SK-N-SH (cell line): ENCODE results near the gene NIPAL3. TPM values are rescaled to one million over a fixed set of nuclear protein-coding genes. Genes with fewer than 3 reads are reported as not detected.

Experiments used
- CTCF ChIA-PET: fragments of 300-600, 350-600 bp; formaldehyde crosslinking; extraction: SDS; loops from one replicate; lab custom pipeline; 2021; lab: Yijun Ruan, JAX
- POLR2A ChIA-PET: fragments of 350-600 bp; sonication (Branson Sonifier 250); formaldehyde crosslinking; extraction: SDS; loops from one replicate; lab custom pipeline; 2020; ENCODE audit warnings: antibody characterized with exemption, inconsistent platforms; lab: Yijun Ruan, JAX
- DNase-seq: peaks from one replicate; pipeline ENCODE4 v3.0.0; 2012
- H2AFZ ChIP-seq: fragments of 200-600 bp; sonication (generic); 2 replicates; pipeline ENCODE4 v1.8.1; 2016; ENCODE audit warnings: antibody characterized with exemption, mild to moderate bottlenecking, low read depth
- H3F3A ChIP-seq: fragments of 200-600 bp; sonication (generic); replicated peaks from 2 replicates; pipeline ENCODE3; 2016; ENCODE audit warnings: antibody characterized with exemption, mild to moderate bottlenecking; ENCODE audit not compliant: insufficient read depth
- H3K27ac ChIP-seq, 2 experiments: fragments of 200-500 bp in 1 of 2; fragments of 200-600 bp in 1 of 2; sonication (Bioruptor generic) in 1 of 2; sonication (generic), shearing (Covaris generic) in 1 of 2; 2 replicates each; pipeline versions ENCODE4 v1.5.1 to v1.6.1; 2014 to 2016; ENCODE audit warnings: low read depth in 2 of 2, inconsistent platforms in 1 of 2, low read length in 1 of 2, mild to moderate bottlenecking in 1 of 2, mixed read lengths in 1 of 2
- H3K27me3 ChIP-seq: fragments of 200-600 bp; sonication (generic), shearing (Covaris generic); 2 replicates; pipeline ENCODE4 v1.6.1; 2016; ENCODE audit warnings: mixed run types; ENCODE audit not compliant: insufficient read depth
- H3K36me3 ChIP-seq, 2 experiments: fragments of 200-500 bp in 1 of 2; fragments of 200-600 bp in 1 of 2; sonication (Bioruptor generic) in 1 of 2; sonication (generic) in 1 of 2; replicated peaks in 1 of 2; 2 replicates each; pipeline versions ENCODE3 to v1.5.1; 2014 to 2016; ENCODE audit warnings: low read length in 1 of 2, mild to moderate bottlenecking in 1 of 2; ENCODE audit not compliant: insufficient read depth in 2 of 2, control insufficient read depth in 1 of 2
- H3K4me1 ChIP-seq, 2 experiments: fragments of 200-500 bp in 1 of 2; fragments of 200-600 bp in 1 of 2; sonication (Bioruptor generic) in 1 of 2; sonication (generic), shearing (Covaris generic) in 1 of 2; 2 replicates each; pipeline versions ENCODE4 v1.5.1 to v1.6.1; 2014 to 2016; ENCODE audit warnings: low read depth in 1 of 2, low read length in 1 of 2, mixed run types in 1 of 2; ENCODE audit not compliant: insufficient read depth in 2 of 2, control insufficient read depth in 1 of 2
- H3K4me2 ChIP-seq: fragments of 200-600 bp; sonication (generic), shearing (Covaris generic); 2 replicates; pipeline ENCODE4 v1.6.1; 2017; ENCODE audit warnings: mixed run types
- H3K4me3 ChIP-seq, 2 experiments: fragments of 200-500 bp in 1 of 2; fragments of 200-600 bp in 1 of 2; sonication (Bioruptor generic) in 1 of 2; sonication (generic), shearing (Covaris generic) in 1 of 2; 2 replicates each; pipeline versions ENCODE4 v1.5.1 to v1.8.1; 2014 to 2016; ENCODE audit warnings: low read depth in 2 of 2, inconsistent platforms in 1 of 2, low read length in 1 of 2, mild to moderate bottlenecking in 1 of 2, mixed read lengths in 1 of 2, moderate library complexity in 1 of 2
- H3K79me2 ChIP-seq: fragments of 200-600 bp; sonication (generic); 2 replicates; pipeline ENCODE4 v1.8.1; 2017; ENCODE audit warnings: mild to moderate bottlenecking; ENCODE audit not compliant: insufficient read depth
- H3K9ac ChIP-seq: fragments of 200-600 bp; sonication (generic); 2 replicates; pipeline ENCODE4 v1.6.1; 2017; ENCODE audit warnings: mixed run types
- H3K9me2 ChIP-seq: fragments of 200-600 bp; sonication (generic); 2 replicates; pipeline ENCODE4 v1.6.1; 2017; ENCODE audit warnings: mixed run types
- H3K9me3 ChIP-seq: fragments of 200-600 bp; sonication (generic); 2 replicates; pipeline ENCODE4 v1.6.1; 2017; ENCODE audit warnings: mixed run types, mild to moderate bottlenecking, moderate library complexity
- H4K20me1 ChIP-seq: fragments of 200-600 bp; sonication (generic); 2 replicates; pipeline ENCODE4 v1.6.1; 2017; ENCODE audit warnings: mild to moderate bottlenecking, mixed run types; ENCODE audit not compliant: insufficient read depth
- EP300 ChIP-seq, 2 experiments: IDR thresholded peaks; 2 replicates each; pipeline versions ENCODE4 v1.4.0 to v1.6.1; 2012; ENCODE audit warnings: borderline replicate concordance in 1 of 2, low read depth in 1 of 2, low read length in 1 of 2
- FOXM1 ChIP-seq: IDR thresholded peaks from 2 replicates; pipeline ENCODE4 v1.4.0; 2012; ENCODE audit warnings: low read depth, mild to moderate bottlenecking
- GABPA ChIP-seq: IDR thresholded peaks from 2 replicates; pipeline ENCODE4 v1.4.0; 2012; ENCODE audit warnings: low read depth, mild to moderate bottlenecking
- JUND ChIP-seq: IDR thresholded peaks from 2 replicates; pipeline ENCODE4 v1.4.0; 2012
- POLR2AphosphoS5 ChIP-seq: IDR thresholded peaks from 2 replicates; pipeline ENCODE4 v1.6.1; 2012; ENCODE audit warnings: low read depth, low read length
- RAD21 ChIP-seq: IDR thresholded peaks from 2 replicates; pipeline ENCODE4 v1.6.1; 2012; ENCODE audit warnings: mild to moderate bottlenecking, low read length
- RFX5 ChIP-seq: IDR thresholded peaks from 2 replicates; pipeline ENCODE4 v1.6.1; 2012; ENCODE audit warnings: mild to moderate bottlenecking, improper control_type of control experiment, low read length
- RXRA ChIP-seq: IDR thresholded peaks from 2 replicates; pipeline ENCODE4 v1.4.0; 2012; ENCODE audit warnings: low read depth, mild to moderate bottlenecking, borderline replicate concordance
- SMC3 ChIP-seq: IDR thresholded peaks from 2 replicates; pipeline ENCODE4 v1.6.1; 2012; ENCODE audit warnings: low read depth, low read length, improper control_type of control experiment
- WGBS: methylation state at CpG from one replicate; pipeline ENCODE4 v1.1.6; 2017; ENCODE audit warnings: low lambda C conversion rate; 5-methylcytosine and 5-hydroxymethylcytosine counted together
- polyA plus RNA-seq, 3 experiments: library from polyadenylated mRNA; depleted of rRNA; stranded (reverse); fragments of >200 nt; gene quantifications; 2 replicates each; pipeline ENCODE4 v1.2.3, GENCODE V29; 2012
- TF ChIP-seq, protein P1 (sequence below): fragments of 200-600 bp; sonication (generic); IDR thresholded peaks from 2 replicates; pipeline ENCODE4 v1.6.1; 2017; ENCODE audit warnings: antibody characterized with exemption, mild to moderate bottlenecking, moderate library complexity
- TF ChIP-seq, protein P2 (sequence below): IDR thresholded peaks from 2 replicates; pipeline ENCODE4; 2012
- TF ChIP-seq, protein P3 (sequence below): IDR thresholded peaks from 2 replicates; pipeline ENCODE4 v1.4.0; 2012; ENCODE audit warnings: low read depth, borderline replicate concordance

Gene NIPAL3
- polyA plus RNA-seq, 1 of the 3 experiments (the other 2 are of a cell fraction), result 20.3 TPM

DNA sequence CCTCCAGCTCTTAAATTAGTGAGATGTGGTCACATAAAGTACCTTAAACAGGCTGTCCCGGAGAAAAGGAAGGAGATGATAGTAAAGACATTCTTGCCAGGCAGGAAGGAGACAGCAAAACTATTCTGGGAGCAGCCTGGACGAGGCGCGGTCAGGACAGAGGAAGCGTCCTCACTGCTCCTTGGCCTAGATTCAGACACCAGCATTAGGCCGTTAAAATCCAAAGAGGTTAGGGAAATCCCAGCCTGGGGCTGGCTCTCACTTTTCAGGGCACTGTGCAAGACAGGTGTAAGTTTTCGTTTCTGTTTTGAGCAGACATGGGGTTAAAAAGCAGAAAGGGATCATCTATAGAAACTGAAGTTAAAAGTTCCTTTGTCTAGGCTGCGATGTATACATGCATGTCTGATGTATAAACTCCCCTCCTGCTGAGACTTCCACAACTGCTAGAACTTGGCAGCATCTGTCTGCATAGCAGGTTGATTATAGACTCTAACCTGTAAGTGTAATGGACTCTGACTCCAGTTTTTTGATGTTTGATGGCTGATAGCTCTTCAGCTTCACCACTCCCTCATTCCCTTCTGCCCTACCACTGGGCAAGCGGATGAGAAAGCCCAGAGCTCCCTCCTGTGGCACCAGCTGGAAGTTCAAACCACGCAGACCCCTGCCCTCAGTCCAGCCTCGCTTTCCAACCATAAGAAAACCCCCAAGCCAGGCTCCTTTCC lies 23.6 kb upstream of the NIPAL3 start:
- no peaks in the 10 kb centered on the region for H4K20me1 ChIP-seq
- H3K4me3 ChIP-seq, result no peak overlapping the region; a peak in 1 of 4 replicates
- no peaks in the 10 kb centered on the region for H3K9me3 ChIP-seq
- H3K36me3 ChIP-seq, result peaks cover 2 to 12% of the 10 kb centered on the region in 2 experiments
- H3F3A ChIP-seq, result peaks cover 15% of the 10 kb centered on the region
- peak overlapping the region; percentile 11; the same call in 1 of the 2 replicates for H3K9ac ChIP-seq
- DNase-seq, result peak; percentile 72
- H3K79me2 ChIP-seq, result no peaks in the 10 kb centered on the region; the same call in 1 of the 2 replicates
- H3K27me3 ChIP-seq, result no peaks in the 10 kb centered on the region
- peak overlapping the region in 1 of 2 experiments; percentile 37; a peak in 1 of 4 replicates for H3K27ac ChIP-seq
- TF ChIP-seq, protein P1, sequence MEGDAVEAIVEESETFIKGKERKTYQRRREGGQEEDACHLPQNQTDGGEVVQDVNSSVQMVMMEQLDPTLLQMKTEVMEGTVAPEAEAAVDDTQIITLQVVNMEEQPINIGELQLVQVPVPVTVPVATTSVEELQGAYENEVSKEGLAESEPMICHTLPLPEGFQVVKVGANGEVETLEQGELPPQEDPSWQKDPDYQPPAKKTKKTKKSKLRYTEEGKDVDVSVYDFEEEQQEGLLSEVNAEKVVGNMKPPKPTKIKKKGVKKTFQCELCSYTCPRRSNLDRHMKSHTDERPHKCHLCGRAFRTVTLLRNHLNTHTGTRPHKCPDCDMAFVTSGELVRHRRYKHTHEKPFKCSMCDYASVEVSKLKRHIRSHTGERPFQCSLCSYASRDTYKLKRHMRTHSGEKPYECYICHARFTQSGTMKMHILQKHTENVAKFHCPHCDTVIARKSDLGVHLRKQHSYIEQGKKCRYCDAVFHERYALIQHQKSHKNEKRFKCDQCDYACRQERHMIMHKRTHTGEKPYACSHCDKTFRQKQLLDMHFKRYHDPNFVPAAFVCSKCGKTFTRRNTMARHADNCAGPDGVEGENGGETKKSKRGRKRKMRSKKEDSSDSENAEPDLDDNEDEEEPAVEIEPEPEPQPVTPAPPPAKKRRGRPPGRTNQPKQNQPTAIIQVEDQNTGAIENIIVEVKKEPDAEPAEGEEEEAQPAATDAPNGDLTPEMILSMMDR, result peak; percentile 74
- no peak for TF ChIP-seq POLR2AphosphoS5
- no peak for TF ChIP-seq RFX5
- no peak for TF ChIP-seq FOXM1
- TF ChIP-seq EP300 (IDR thresholded peaks at IDR 0.05; ENCODE audit: borderline replicate concordance in 1 of 2, low read depth in 1 of 2, low read length in 1 of 2), result no peak
- TF ChIP-seq SMC3, result peak; percentile 74
- TF ChIP-seq RAD21, result peak; percentile 89
- CTCF ChIA-PET, result interaction anchor here (0.6 to 6.7 kb wide), 99 partner anchors 10 to 445 kb away, joined by 3 to 451 read pairs (median 5); partner anchors contain the start of genes IFNLR1, NIPAL3 and STPG1
- POLR2A ChIA-PET, result interaction anchor here (0.7 kb wide), 2 partner anchors 193 to 205 kb away, joined by 3 read pairs; partner anchors contain the start of gene IFNLR1
- 64% methylated on average over 11 of the region's 11 CpGs for WGBS
- no peak overlapping the region for H3K4me2 ChIP-seq
- H2AFZ ChIP-seq, result peak overlapping the region; percentile 58
- peaks cover 0 to 15% of the 10 kb centered on the region in 2 experiments; a peak in 3 of 4 replicates for H3K4me1 ChIP-seq
- no peaks in the 10 kb centered on the region for H3K9me2 ChIP-seq

DNA sequence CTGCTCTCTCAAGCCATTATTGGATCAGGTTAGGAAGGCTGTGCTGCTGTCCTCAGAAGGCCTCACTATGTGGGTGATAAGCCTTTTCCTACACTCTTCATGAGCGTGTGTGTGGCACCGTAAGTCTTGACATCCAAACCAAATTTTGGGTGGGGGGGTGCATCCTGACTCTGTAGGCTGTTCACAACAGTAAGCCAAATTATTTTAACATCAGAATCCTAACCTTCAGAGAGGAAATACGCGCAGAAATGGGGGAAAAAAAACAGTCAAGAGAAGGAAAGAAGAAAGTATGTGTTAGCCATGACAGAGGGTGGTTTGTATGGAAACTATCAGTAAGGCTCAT lies 23.0 kb upstream of the NIPAL3 start:
- CTCF ChIA-PET, result interaction anchor here (0.6 to 6.7 kb wide), 56 partner anchors 10 to 335 kb away, joined by 3 to 451 read pairs (median 7); partner anchors contain the start of genes IFNLR1, NIPAL3 and STPG1
- H3K27me3 ChIP-seq, result no peaks in the 10 kb centered on the region

More for the DNA sequence above, 23.0 kb upstream of the NIPAL3 start:
- H3K9me2 ChIP-seq, result no peaks in the 10 kb centered on the region
- no peak for DNase-seq
- H3K36me3 ChIP-seq, result peaks cover 2 to 12% of the 10 kb centered on the region in 2 experiments
- H3K27ac ChIP-seq, result no peak overlapping the region
- no peaks in the 10 kb centered on the region; the same call in 1 of the 2 replicates for H3K79me2 ChIP-seq
- H3K4me1 ChIP-seq, result peaks cover 0 to 15% of the 10 kb centered on the region in 2 experiments; a peak in 3 of 4 replicates
- H3K4me3 ChIP-seq, result no peak overlapping the region; a peak in 1 of 4 replicates
- 96% methylated on average over 4 of the region's 4 CpGs for WGBS
- H2AFZ ChIP-seq, result no peak overlapping the region
- no peaks in the 10 kb centered on the region for H4K20me1 ChIP-seq
- POLR2A ChIA-PET, result interaction anchor here (0.7 kb wide), 1 partner anchor 193 kb away, joined by 3 read pairs; no protein-coding TSS in a partner anchor
- no peak for TF ChIP-seq RFX5
- no peak for TF ChIP-seq SMC3
- no peak for TF ChIP-seq RAD21
- TF ChIP-seq RXRA, result no peak
- TF ChIP-seq GABPA, result no peak
- TF ChIP-seq, protein P1, result no peak
- TF ChIP-seq, protein P2, sequence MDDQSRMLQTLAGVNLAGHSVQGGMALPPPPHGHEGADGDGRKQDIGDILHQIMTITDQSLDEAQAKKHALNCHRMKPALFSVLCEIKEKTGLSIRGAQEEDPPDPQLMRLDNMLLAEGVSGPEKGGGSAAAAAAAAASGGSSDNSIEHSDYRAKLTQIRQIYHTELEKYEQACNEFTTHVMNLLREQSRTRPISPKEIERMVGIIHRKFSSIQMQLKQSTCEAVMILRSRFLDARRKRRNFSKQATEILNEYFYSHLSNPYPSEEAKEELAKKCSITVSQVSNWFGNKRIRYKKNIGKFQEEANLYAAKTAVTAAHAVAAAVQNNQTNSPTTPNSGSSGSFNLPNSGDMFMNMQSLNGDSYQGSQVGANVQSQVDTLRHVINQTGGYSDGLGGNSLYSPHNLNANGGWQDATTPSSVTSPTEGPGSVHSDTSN, result no peak
- no peak for TF ChIP-seq JUND
- TF ChIP-seq, protein P3, sequence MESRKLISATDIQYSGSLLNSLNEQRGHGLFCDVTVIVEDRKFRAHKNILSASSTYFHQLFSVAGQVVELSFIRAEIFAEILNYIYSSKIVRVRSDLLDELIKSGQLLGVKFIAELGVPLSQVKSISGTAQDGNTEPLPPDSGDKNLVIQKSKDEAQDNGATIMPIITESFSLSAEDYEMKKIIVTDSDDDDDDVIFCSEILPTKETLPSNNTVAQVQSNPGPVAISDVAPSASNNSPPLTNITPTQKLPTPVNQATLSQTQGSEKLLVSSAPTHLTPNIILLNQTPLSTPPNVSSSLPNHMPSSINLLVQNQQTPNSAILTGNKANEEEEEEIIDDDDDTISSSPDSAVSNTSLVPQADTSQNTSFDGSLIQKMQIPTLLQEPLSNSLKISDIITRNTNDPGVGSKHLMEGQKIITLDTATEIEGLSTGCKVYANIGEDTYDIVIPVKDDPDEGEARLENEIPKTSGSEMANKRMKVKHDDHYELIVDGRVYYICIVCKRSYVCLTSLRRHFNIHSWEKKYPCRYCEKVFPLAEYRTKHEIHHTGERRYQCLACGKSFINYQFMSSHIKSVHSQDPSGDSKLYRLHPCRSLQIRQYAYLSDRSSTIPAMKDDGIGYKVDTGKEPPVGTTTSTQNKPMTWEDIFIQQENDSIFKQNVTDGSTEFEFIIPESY, result no peak
- TF ChIP-seq, all 33 proteins: peak for 0
- Histone ChIP-seq H3K9ac (no peak overlapping the region), H3K4me2 (no peak overlapping the region), H3K9me3 (no peaks in the 10 kb centered on the region), H3F3A (peaks cover 15% of the 10 kb centered on the region)
